GM21390 (cell line): Measurements from ENCODE around the gene ASPHD1.
A peak's percentile ranks its signal among the peaks of the same experiment; 100 is the strongest.
"Not testable (repeated sequence)": the region's sequence is repeated elsewhere in the genome, so short reads cannot be mapped to it uniquely, and the experiment has no call there.

ENCODE experiments used
- ATAC-seq: cut with Tn5 transposase; IDR thresholded peaks from one replicate; pipeline ENCODE4 v1.9.1; 2021; ENCODE audit not compliant: unreplicated experiment

The ASPHD1 gene

GRCh38 chr16:29900102-29900887 is at the start of gene ASPHD1:
ASPHD1 (plus strand) TSS chr16:29900488; CDS start chr16:29900972, 484 bp downstream.
- ATAC-seq = peak; percentile 60

- ATAC-seq = no peak
Observed at GRCh38 chr16:29850998-29851397, 49.3 kb upstream of the ASPHD1 start.

- no peak for ATAC-seq
Observed at GRCh38 chr16:29852654-29853053, 47.6 kb upstream of the ASPHD1 start.

- no peak for ATAC-seq
Observed at GRCh38 chr16:29854520-29855100, 45.7 kb upstream of the ASPHD1 start.

- no peak for ATAC-seq
Observed at GRCh38 chr16:29857133-29857760, 43.0 kb upstream of the ASPHD1 start.

- no peak for ATAC-seq
Observed at GRCh38 chr16:29858149-29858849, 42.0 kb upstream of the ASPHD1 start.

- no peak for ATAC-seq
Observed at GRCh38 chr16:29858974-29859373, 41.3 kb upstream of the ASPHD1 start.

GRCh38 chr16:29860218-29860617 is 40.1 kb upstream of the ASPHD1 start:
- no peak for ATAC-seq

GRCh38 chr16:29862383-29862883 is 37.9 kb upstream of the ASPHD1 start:
- no peak for ATAC-seq

- ATAC-seq = peak; percentile 88
Observed at GRCh38 chr16:29862884-29863668, 37.2 kb upstream of the ASPHD1 start, which contains the start of gene CDIPT. CDIPT (minus strand) TSS chr16:29863226; CDS start chr16:29862857, 369 bp downstream.

- no peak for ATAC-seq
Observed at GRCh38 chr16:29863669-29863984, 36.7 kb upstream of the ASPHD1 start.

- no peak for ATAC-seq
Observed at GRCh38 chr16:29864205-29864604, 36.1 kb upstream of the ASPHD1 start.

- no peak for ATAC-seq
Observed at GRCh38 chr16:29868396-29869009, 31.8 kb upstream of the ASPHD1 start.

GRCh38 chr16:29869067-29869466 is 31.2 kb upstream of the ASPHD1 start:
- not testable (repeated sequence) for ATAC-seq

- no peak for ATAC-seq
Observed at GRCh38 chr16:29871822-29872546, 28.3 kb upstream of the ASPHD1 start.

GRCh38 chr16:29873319-29873718 is 27.0 kb upstream of the ASPHD1 start:
- ATAC-seq = no peak

GRCh38 chr16:29875206-29875605 is 25.1 kb upstream of the ASPHD1 start:
- ATAC-seq = no peak

GRCh38 chr16:29876217-29876593 is 24.1 kb upstream of the ASPHD1 start:
- ATAC-seq = no peak

- ATAC-seq = no peak
Observed at GRCh38 chr16:29876594-29877249, 23.6 kb upstream of the ASPHD1 start.
